ENCODE results near the gene MACROD2.

GRCh38 chr20:14199111-14199510 lies 203.8 kb downstream of the MACROD2 start:
- TF ChIP-seq EZH2 (IDR thresholded peaks at IDR 0.05; ENCODE audit: borderline replicate concordance, insufficient read depth, low read depth, low read length, poor library complexity, severe bottlenecking) (no peak), CTCF (IDR thresholded peaks at IDR 0.05) (no peak)
